Measurements from ENCODE around the gene ITPR3.

The ITPR3 gene

DNA sequence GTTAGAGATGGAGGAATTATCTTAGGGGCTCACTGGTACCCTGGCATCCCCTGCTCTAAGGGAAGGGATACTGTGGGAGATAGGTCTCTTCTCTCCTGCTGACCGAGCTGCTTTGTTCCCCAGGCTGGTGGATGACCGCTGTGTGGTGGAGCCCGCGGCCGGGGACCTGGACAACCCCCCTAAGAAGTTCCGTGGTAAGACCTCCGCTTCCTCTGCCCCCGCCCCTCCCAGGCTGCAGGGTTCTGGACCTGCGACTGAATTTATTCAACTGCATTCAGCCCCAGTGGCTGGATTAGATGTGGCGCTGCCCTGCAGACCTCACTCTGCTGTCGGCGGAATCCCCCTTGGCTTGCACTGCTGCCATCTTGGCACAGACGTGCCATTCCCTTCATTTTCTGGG is 19.2 kb downstream of the ITPR3 start:
- DNase-seq = no peak

DNA sequence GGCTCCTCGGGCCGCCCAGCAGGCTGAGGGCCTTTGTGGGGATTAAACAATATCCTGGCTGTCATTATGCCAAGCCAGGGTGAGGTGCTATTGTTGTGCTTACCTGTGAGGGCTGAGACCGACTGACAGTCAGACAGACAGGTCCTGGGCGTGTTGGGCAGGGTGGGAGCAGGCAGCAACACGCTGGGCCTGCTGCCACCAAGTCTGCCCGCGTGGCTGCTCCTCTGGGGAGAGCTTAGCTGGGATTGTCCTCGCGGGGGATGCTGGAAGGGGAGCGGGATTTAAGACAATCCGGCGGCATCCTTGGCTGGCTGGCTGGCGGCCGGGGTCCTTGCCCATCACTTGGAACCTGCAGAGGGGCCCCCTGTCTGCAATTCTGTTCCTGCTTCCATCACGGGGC is 20.0 kb downstream of the ITPR3 start:
- DNase-seq = no peak

DNA sequence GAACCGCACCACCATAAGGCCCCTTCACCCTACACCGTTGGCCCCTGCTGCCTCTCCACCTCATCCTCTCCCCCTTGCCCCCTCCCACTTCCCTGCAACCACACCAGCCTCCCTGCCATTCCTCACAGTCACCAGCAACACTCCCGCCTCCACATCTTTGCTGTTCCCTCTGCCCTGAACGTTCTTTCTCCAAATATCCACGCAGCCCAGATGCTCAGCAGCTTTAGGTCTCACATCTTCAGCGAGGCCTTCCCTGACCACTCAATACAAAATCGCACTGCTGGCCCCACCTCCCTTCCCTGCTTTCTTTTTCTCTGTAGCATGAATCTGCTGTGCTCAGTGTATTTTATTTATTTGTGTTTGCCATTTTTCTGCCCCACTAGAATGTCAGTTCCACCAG is 20.5 kb downstream of the ITPR3 start:
- DNase-seq = no peak

DNA sequence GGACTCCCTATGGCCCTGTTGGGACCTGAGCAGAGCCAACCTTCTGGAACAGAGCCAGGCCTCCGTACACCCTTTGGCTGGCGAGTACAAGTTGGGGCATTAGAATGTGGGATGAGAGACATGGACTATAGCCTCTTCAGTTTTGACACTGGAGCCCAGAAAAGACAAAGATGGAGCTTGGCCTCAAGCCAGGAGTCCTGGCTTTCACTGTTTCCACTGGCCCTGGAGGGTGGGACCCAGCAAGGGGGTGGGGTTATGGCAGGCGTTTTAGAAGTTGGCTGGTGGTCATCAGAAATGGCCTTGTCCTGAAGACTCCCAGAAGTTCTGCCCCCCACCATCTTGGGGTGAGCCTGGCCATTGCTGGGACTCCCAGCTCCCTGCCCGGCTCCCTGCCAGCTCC is 21.8 kb downstream of the ITPR3 start:
- DNase-seq = no peak

DNA sequence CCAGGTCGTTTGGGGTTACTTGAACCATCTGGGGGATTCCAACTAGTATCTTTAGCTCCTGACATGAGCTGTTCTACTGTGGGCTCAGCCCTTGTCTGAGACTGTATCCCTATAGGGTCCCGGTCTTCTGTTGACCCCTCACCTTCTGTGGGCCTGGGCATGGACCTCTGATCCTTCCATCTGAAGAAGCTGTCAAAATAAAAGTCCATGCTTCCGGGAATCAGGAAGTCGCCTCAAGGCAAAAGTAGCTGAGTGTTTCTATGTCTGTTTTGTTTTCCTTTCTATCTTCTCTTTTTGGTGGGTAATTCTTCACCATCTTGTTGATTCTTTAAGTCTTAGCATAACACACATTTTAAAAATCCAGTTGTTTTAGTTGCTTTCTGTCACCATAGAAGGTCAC is 30.3 kb downstream of the ITPR3 start:
- DNase-seq = no peak

DNA sequence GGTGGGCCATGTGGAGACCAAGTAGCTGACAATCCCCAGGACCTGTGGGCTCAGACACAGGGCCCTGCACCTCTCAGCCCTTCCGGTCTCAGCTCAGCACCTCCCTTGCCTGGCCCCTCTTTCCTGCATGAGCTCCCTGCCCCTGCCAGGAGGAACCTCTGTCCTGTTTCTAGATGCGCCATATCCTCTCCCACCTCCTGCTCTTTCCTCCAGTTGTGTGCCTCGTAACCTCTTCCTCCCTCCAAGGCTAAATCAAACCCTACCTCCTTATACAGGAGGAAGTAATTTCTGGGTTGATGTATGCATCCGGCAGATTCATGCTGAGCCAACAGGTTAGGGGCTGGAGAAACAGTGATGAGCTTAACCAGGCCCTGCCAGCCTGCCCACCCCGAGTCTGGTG is 30.9 kb downstream of the ITPR3 start:
- DNase-seq = no peak

DNA sequence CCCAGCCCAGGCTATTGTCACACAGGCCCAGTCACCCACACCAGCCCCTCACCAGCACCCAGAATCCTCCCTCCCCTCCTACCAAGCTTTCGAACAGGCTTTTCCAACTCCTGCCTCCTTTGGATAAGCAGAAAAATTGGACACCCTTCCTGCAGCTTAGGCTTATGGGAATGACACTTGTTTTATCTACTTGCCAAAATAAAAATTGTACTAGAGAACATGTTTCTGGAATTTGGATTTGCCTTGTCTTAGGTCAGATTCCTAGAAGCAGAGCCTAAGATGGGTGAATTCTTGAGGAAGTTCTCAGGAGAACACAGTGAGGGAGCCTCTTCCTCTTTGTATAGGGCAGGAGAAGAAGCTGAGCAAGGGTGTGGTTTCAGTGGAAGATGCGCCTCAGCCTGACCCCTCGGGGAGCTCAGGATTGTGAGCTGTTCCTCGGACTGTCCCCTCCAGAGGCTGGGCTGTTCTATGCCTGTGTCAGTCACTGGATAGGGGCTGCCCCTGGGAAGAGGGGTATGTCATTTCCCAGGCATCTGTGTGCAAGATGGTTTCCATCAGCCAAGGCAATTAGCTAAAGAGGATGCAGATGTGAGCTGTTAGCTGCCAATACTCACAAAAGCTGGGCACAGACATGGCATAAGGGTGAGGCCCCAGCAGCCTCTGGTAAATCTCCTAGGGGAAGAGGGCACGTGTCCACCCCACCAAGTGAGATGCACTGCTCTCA is 33.9 kb downstream of the ITPR3 start:
- no peak for DNase-seq

DNA sequence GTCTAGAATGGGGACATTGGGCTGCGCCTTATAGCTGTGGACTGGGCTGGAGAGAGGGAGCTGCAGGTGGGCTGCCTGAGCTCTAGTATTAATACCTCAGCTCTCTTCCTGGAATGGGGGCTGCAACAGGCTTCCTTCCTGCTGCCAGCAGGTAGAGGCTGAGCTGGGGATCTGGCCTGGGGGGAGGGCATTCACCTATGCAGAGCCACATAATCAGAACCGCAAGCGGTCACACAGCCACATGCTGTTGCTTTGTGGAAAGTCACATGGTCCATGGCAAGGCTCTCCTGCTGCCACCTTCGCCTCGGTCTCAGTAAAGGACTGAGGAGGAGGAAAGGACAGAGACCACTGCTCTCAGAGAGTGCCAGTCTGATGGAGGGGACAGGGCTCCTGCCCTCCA is 35.7 kb downstream of the ITPR3 start:
- DNase-seq = no peak

DNA sequence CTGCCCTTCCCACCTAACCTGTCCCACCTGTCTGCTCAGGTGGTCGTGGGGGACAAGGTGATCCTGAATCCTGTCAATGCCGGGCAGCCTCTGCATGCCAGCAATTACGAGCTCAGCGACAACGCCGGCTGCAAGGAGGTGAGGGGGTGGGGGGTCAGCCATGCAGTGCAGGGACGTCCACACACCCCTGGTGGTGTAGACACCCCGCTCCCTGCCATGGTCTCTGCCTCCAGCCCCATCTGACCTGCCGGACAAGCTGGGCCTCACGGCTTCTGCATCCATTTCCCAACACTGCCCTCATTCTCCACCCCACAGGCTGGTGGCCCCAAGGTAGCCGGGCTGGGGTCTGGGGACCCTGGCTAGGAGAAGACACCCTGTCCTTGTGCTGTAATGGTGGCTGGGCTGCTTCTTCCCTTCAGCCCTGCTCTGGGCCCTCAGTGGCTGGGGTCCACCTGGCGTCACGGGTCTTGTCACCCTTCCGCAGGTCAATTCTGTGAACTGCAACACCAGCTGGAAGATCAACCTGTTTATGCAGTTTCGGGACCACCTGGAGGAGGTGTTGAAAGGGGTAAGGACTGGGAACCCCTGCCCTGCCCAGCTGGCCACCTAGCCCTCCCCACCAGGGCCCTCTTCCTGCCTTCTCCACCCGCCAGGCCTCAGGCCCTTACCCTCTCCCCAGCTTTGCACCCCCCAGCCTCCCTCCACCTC is 38.0 kb downstream of the ITPR3 start:
- DNase-seq = no peak

DNA sequence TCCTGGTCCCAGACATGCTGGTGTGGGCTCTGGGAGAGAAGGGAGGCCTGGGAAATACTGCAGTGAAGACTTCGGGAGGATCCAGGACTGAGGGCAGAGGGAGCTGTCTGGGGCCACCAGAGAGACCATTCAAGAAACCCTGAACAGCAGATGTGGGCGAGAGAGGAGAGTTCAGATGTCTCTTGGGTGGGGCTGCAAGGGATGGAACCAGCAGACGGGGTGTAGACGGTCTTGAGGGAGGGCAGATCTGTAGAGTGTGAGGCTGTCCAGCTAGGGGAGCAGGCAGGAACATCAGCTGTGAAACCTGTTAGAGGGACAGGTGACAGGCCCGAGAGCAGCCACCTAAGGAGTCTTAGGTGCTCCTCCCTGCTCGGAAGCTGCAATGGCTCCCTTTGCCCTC is 38.9 kb downstream of the ITPR3 start:
- DNase-seq = no peak

DNA sequence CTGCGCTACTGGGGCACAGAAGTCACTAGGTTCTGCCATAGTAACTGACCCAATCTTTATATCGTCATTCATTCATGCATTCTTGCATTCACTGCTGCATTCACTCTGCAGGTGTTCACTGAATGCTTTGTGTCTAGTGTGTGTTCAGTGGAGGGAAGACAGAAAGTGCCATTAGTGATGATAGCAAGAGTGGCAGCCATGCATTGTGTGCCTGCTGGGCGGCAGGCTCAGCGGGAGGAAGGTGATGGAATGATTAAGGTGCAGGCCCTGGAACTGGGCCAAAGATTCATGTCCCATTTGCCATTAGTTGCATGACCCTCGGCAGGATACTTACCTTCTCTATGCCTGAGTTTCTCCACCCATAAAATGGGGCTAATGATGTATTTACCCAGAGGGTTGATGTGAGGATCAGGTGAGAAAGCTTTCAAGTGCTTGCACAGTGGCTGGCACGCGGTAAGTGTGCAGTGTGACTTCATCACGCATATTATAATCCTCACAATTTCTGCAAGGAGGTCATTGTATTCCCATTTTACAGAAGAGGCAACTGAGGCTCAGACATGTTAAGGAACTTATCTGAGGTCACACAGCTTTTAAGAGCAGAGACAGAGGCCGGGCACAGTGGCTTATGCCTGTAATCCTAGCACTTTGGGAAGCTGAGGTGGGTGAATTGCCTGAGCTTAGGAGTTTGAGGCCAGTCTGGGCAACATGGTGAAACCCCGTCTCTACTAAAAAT is 40.1 kb downstream of the ITPR3 start:
- DNase-seq = no peak

DNA sequence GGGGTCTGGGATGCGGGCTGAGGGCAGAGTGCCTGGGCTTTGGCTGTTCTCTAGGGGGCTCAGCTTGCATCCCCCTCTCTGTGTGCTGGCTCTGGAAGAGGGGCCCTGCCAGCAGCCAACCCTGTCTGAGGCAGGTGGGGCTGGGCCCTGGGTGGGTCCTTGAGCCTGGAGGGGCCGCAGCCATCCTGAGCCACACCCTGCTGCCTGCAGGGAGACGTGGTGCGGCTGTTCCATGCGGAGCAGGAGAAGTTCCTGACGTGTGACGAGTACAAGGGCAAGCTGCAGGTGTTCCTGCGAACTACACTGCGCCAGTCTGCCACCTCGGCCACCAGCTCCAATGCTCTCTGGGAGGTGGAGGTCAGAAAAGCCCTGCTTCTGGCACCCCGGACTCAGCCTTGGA is 41.2 kb downstream of the ITPR3 start:
- no peak for DNase-seq

DNA sequence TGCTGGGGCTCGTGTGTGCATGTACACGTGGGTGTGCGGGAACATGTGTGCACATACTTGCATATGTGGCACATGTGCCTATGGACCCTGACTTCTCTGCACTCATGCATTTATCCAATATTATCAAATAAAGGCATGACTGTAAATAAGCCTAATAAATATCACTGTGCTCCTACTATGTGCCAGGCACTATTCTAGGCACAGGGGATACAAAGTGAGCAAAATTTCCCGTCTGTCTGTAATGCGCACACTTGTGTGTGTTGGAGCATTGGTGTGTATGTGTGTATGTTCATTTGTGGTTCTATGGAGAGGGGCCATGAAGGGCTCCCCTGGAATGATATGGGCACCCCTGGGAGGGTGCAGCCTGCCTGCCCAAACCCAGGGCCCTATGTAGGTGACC is 41.9 kb downstream of the ITPR3 start:
- no peak for DNase-seq

DNA sequence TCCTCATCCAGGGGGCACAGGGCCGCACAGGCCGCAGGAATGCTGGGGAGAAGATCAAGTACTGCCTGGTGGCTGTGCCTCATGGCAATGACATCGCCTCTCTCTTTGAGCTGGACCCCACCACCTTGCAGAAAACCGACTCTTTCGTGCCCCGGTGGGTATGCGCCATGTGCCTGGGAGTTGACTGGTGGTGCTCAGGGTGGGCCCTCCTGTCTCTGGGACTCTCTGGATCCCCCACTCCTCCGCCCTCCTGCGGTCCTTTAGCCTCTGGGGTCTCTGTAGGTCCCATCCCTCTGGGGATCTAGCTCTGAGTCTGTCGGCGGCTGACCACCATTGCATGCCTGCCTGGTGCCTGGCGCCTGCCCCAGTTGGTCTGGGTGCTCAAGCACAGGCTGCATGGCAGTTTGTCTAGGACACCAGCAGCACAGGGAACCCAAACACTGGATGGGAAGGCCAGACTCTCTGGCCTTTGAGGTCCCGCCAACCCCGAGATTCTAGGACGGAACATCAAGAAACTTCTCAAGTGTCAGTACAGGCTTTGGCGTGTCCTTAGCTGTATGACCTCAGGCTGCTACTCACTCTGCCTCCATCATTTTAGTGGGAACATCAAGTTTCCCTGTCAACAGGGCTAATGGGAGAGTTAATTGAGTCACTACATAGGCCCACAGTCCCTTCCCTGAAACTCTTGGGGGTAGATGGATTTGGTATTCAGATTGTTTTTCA is 42.8 kb downstream of the ITPR3 start:
- DNase-seq = no peak

DNA sequence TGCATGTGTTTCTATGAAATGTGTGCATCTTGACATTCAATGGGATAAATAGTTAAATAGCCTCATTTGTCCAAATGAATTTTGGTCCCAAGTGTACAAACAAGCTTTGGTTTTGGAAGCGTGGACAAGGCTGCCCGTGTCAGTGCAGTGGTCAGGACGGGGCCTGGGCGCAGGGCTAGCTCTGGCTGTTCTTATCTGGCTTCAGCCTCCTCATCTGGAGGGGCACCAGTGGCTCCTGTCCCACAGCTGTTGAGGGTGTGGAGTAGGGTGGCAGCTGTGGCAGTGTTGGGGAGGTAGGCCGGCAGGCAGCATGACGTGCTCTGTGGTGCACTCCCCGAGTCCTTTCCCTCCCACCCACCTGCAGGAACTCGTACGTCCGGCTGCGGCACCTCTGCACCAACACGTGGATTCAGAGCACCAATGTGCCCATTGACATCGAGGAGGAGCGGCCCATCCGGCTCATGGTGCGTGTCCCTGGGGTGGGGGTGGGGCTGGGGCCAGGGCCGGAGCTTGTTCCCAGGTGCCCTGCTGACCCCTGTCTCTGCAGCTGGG is 43.5 kb downstream of the ITPR3 start:
- no peak for DNase-seq

DNA sequence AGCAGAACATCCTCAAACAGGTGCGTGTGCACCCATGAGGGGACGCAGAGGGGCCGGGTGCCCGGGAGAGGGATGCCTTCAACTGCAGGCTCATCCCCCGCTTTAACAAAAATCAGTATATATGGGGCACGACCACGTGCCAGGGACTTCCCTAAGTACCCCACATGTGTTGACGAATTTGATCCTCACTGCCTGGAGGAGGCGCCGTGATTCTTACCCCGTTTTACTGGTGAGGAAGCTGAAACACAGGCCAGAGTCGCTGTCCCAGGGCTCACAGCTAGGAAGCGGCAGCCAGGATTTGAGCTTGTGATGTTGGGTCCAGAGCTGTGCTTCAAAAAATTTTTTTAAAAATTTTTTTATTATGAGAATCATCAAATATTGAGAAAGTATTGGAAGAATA is 44.8 kb downstream of the ITPR3 start:
- no peak for DNase-seq

DNA sequence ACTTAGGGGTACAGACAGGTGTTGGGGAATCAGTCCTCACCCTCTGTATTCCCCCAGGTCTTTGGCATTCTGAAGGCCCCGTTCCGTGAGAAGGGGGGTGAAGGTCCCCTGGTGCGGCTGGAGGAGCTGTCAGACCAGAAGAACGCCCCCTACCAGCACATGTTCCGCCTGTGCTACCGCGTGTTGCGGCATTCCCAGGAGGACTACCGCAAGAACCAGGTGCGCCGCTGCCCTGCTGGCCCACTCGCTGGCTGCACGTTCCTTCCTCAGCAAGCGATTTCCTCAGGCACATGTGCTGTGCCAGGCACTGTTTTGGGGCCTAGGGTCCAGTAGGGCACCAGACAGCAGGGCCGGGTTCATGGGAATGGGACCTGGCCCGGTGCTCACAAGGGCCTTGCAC is 46.0 kb downstream of the ITPR3 start:
- no peak for DNase-seq

DNA sequence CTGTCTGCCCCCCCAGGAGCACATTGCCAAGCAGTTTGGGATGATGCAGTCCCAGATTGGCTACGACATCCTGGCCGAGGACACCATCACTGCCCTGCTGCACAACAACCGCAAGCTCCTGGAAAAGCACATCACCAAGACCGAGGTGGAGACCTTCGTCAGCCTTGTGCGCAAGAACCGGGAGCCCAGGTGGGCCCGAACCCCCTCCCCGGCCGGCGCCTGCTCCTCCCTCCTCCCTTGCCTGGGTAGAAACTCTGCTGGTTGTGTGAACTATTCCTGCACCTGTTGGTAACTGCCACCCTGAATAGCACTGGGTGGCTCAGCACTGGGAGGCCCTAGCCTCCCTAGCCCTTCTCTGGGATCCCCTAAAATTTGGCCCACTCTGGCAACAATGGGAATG is 46.7 kb downstream of the ITPR3 start:
- DNase-seq = no peak

DNA sequence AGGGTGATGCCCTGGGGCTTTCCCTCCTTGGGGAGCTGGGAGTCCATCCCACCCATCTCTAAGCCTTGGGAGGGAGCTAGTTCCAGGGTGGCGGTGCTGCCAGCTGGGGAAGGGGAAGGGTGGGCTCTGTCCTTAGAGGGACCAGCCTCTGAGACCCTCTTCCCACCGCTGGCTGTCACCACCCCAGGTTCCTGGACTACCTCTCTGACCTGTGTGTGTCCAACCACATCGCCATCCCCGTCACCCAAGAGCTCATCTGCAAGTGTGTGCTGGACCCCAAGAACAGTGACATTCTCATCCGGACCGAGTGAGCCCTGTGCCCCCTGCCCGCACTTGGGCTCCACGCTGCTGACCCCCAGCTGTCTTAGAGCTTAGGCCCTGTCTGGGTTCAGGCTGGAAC is 47.2 kb downstream of the ITPR3 start:
- DNase-seq = no peak

DNA sequence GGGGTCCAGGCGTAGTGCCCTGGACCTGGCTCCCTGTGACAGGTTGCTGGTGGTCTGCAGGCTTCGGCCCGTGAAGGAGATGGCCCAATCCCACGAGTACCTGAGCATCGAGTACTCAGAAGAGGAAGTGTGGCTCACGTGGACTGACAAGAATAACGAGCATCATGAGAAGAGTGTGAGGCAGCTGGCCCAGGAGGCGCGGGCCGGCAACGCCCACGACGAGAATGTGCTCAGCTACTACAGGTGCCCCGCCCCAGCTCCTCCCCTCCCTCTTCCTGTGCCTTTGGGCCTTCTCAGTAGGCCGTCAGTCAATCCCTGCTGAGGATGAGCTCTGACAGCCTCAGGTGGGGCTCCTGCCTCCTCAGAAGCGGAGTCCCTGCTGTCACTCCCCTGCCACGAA is 47.8 kb downstream of the ITPR3 start:
- peak; percentile 75 for DNase-seq

DNA sequence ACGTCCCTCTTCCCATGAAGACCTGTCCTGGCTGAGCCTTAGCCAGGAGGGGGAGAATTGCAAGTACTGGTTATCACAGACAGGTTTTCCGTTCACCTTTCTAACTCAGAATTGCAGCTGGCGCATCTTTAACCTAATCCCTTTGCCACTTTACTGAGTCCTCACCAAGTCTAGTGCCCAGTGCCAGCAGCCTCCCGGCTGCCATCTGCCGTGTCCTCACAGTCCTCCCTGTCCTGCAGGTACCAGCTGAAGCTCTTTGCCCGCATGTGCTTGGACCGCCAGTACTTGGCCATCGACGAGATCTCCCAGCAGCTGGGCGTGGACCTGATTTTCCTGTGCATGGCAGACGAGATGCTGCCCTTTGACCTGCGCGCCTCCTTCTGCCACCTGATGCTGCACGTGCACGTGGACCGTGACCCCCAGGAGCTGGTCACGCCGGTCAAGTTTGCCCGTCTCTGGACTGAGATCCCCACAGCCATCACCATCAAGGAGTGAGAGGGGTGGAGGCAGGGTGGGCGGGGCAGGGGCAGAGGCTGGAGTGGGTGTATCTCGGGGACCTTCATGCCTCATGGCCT is 49.1 kb downstream of the ITPR3 start:
- no peak for DNase-seq

DNA sequence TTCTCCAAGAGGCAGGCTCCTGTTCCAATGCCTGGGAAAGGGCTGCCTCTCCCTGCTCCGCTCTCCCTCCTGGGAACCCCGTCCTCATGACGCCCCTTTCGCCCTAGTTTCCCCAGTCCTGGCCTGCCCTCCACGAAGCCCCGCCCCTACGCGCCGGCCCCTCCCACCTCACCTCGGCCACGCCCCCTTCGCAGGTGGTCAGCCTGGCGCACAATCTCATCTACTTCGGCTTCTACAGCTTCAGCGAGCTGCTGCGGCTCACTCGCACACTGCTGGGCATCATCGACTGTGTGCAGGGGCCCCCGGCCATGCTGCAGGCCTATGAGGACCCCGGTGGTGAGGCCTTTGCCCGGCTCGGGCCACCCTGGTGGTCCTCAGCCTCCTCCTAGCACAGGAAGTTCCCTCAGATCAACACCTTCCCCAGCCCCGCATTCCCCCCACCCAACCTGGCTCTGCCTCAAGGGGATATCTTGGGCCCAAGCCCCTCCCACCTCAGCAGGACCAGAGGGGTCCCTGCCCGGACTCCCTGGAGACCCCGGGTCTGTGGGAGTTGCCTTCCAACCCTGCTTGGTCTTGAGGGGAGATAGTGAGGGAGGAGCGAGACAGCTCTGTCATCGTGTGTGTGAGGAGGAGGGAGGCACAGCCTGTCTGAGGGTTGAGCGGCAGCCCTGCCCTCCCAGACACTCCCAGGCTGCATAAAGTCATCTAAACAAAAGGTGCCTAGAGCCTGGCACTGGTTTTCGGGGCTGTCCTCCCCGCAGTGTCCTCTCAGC is 50.0 kb downstream of the ITPR3 start:
- DNase-seq = no peak
